Tibial nerve (tissue), 4 donors: Measurements from ENCODE around the gene BRME1. TPM values are rescaled to one million over a fixed set of nuclear protein-coding genes. Genes with fewer than 3 reads are reported as not detected.

ENCODE experiments used
- DNase-seq, 2 donors: peaks; one replicate each; pipeline ENCODE4 v3.0.0-alpha.2; 2019; ENCODE audit warnings: low spot score in 2 of 2
- H3K27ac ChIP-seq, 4 donors: fragments of 200-600 bp; sonication (generic) in 3 of 4; one replicate each; pipeline ENCODE4 v1.5.1; 2017 to 2019; ENCODE audit warnings: mild to moderate bottlenecking in 1 of 4
- H3K27me3 ChIP-seq, 2 donors: fragments of 200-600 bp; sonication (generic) in 1 of 2; one replicate each; pipeline versions ENCODE4 v1.5.1 to v1.6.0; 2017 to 2019
- H3K36me3 ChIP-seq, 3 donors: fragments of 200-600 bp; sonication (generic); one replicate each; pipeline ENCODE4 v1.5.1; 2018 to 2019
- H3K4me1 ChIP-seq, 4 donors: fragments of 200-600 bp; sonication (generic) in 3 of 4; one replicate each; pipeline ENCODE4 v1.5.1; 2017 to 2019
- H3K4me3 ChIP-seq, 4 donors: fragments of 200-600 bp; sonication (generic) in 3 of 4; one replicate each; pipeline ENCODE4 v1.5.1; 2017 to 2019; ENCODE audit warnings: mild to moderate bottlenecking in 1 of 4, moderate library complexity in 1 of 4
- H3K9me3 ChIP-seq, 4 donors: fragments of 200-600 bp; sonication (generic) in 3 of 4; one replicate each; pipeline ENCODE4 v1.5.1; 2017 to 2019
- CTCF ChIP-seq, 5 experiments: fragments of 200-600 bp in 3 of 5; fragments of 450-650 bp in 2 of 5; sonication (generic) in 3 of 5; IDR thresholded peaks; one replicate each; pipeline ENCODE4 v1.5.1; 2016 to 2019; ENCODE audit warnings: antibody characterized with exemption in 5 of 5, mild to moderate bottlenecking in 3 of 5, moderate library complexity in 2 of 5
- EP300 ChIP-seq, 2 donors: sonication (generic); formaldehyde crosslinking; IDR thresholded peaks; one replicate each; pipeline ENCODE4 v1.6.1; 2017; ENCODE audit warnings: antibody characterized with exemption in 2 of 2, mild to moderate bottlenecking in 1 of 2
- POLR2A ChIP-seq, 2 donors: fragments of 450-650 bp; IDR thresholded peaks; one replicate each; pipeline ENCODE4 v1.6.1; 2017; ENCODE audit warnings: antibody characterized with exemption in 2 of 2, mild to moderate bottlenecking in 2 of 2, moderate library complexity in 2 of 2
- WGBS, 2 donors: methylation state at CpG; one replicate each; pipeline ENCODE4 v1.1.5; 2018; 5-methylcytosine and 5-hydroxymethylcytosine counted together
- total RNA-seq, 4 donors: library from RNA; depleted of rRNA; stranded (reverse); fragments of >200 nt; gene quantifications; one replicate each; pipeline ENCODE4 v1.1.0, GENCODE V29; 2016

The BRME1 gene
- total RNA-seq, 4 donors from 2014 or later, result 1.5 to 3.3 (median 3.0) TPM; not detected in 1

DNA sequence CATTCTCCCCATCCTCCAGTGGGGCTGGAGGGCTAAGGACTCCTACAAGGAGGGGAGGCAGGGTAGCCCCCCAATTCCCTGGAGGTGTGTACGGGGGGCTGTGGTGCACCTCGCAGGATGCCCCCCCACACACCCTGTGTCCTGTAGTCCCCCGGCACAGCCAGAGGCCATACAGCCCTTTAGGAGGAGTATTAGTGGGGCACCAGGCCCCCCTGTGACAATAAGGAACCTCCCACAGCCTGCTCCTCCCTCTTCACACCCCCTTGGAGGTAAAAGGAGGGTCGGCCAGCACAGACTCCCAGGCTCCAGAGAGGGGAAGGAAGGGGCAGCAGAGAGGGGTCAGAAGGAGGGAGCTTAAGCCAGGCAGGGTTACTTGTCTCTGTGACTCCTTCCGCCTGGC, 29.1 kb downstream of the BRME1 start, which contains the start of gene NANOS3:
Gene NANOS3, plus strand, starts transcription at position 301 of the 400 bp plus-strand sequence. CDS start 115 bp downstream, outside the sequence.
- no peak for TF ChIP-seq EP300 (IDR thresholded peaks at IDR 0.05)
- no peak for TF ChIP-seq POLR2A (IDR thresholded peaks at IDR 0.05)
- TF ChIP-seq CTCF (IDR thresholded peaks at IDR 0.05), result no peak
- H3K4me3 ChIP-seq, result no peak within 1 kb of the TSS
- H3K4me1 ChIP-seq, result peaks cover 4 to 45% (median 29%) of the 10 kb centered on the region in 4 donors
- no peak within 1 kb of the TSS for H3K27ac ChIP-seq
- DNase-seq, result no peak
- no peaks in the 10 kb centered on the region for H3K9me3 ChIP-seq
- no peaks in the 10 kb centered on the region for H3K36me3 ChIP-seq
- peaks cover 0 to 18% of the 10 kb centered on the region in 2 donors for H3K27me3 ChIP-seq
- 61 to 67% methylated on average over 3 to 4 of the region's 5 CpGs for WGBS, 2 donors

GRCh38 chr19:13875824-13876223, 30.1 kb downstream of the BRME1 start:
- peaks cover 0 to 18% of the 10 kb centered on the region in 2 donors for H3K27me3 ChIP-seq
- H3K9me3 ChIP-seq, result no peaks in the 10 kb centered on the region
- 88 to 92% methylated on average over 5 of the region's 5 CpGs for WGBS, 2 donors
- peaks cover 4 to 35% (median 19%) of the 10 kb centered on the region in 4 donors for H3K4me1 ChIP-seq
- no peak overlapping the region for H3K27ac ChIP-seq
- no peak overlapping the region for H3K4me3 ChIP-seq
- TF ChIP-seq CTCF (IDR thresholded peaks at IDR 0.05) (no peak), EP300 (IDR thresholded peaks at IDR 0.05) (no peak), POLR2A (IDR thresholded peaks at IDR 0.05) (no peak)
- no peaks in the 10 kb centered on the region for H3K36me3 ChIP-seq
- DNase-seq, result no peak

GRCh38 chr19:13873834-13874515, 31.9 kb downstream of the BRME1 start:
- H3K4me1 ChIP-seq, result peaks cover 0 to 18% (median 8%) of the 10 kb centered on the region in 4 donors
- H3K36me3 ChIP-seq, result no peaks in the 10 kb centered on the region
- TF ChIP-seq EP300 (IDR thresholded peaks at IDR 0.05), result no peak
- no peak for TF ChIP-seq CTCF (IDR thresholded peaks at IDR 0.05)
- TF ChIP-seq POLR2A (IDR thresholded peaks at IDR 0.05), result no peak
- H3K9me3 ChIP-seq, result no peaks in the 10 kb centered on the region
- H3K27ac ChIP-seq, result no peak overlapping the region
- no peak for DNase-seq
- WGBS, 2 donors, result 52 to 54% methylated on average over 35 of the region's 35 CpGs
- H3K27me3 ChIP-seq, result peaks cover 0 to 18% of the 10 kb centered on the region in 2 donors
- H3K4me3 ChIP-seq, result no peak overlapping the region

GRCh38 chr19:13872695-13873389, 33.1 kb downstream of the BRME1 start:
- H3K4me1 ChIP-seq, result peaks cover 0 to 18% (median 8%) of the 10 kb centered on the region in 4 donors
- H3K27me3 ChIP-seq, result peaks cover 0 to 18% of the 10 kb centered on the region in 2 donors
- no peak for DNase-seq
- no peaks in the 10 kb centered on the region for H3K9me3 ChIP-seq
- TF ChIP-seq CTCF (IDR thresholded peaks at IDR 0.05) (no peak), EP300 (IDR thresholded peaks at IDR 0.05) (no peak), POLR2A (IDR thresholded peaks at IDR 0.05) (no peak)
- H3K4me3 ChIP-seq, result peak overlapping the region; percentile 11 to 43 (median 32)
- peak overlapping the region in 1 of 4 donors; percentile 25 for H3K27ac ChIP-seq
- 3 to 5% methylated on average over 31 to 33 of the region's 45 CpGs for WGBS, 2 donors
- no peaks in the 10 kb centered on the region for H3K36me3 ChIP-seq

DNA sequence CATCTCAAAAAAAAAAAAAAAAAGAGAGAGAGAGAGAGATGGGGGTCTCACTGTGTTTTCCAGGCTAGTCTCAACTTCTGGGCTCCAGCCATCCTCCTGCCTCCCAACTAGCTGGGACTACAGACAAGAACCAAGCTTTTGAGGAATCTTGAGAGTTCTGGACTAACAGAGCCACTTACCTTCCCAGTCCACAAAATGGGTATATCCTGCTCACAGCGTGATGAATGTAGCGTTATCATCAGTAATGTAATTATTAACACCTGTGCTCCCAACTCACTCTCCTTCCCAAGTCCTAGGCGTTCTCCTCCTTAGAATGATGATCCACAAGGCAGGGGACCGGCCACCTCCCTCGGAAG, 33.6 kb downstream of the BRME1 start:
- Histone ChIP-seq H3K9me3 (no peaks in the 10 kb centered on the region), H3K36me3 (no peaks in the 10 kb centered on the region), H3K27ac (peak overlapping the region in 1 of 4 donors; percentile 25), H3K27me3 (peaks cover 0 to 14% of the 10 kb centered on the region in 2 donors), H3K4me1 (peaks cover 0 to 18% (median 8%) of the 10 kb centered on the region in 4 donors), H3K4me3 (peak overlapping the region in 2 of 4 donors; percentile 33 to 43)
- no peak for DNase-seq
- 33 to 53% methylated on average over 5 of the region's 5 CpGs for WGBS, 2 donors
- TF ChIP-seq POLR2A (IDR thresholded peaks at IDR 0.05) (no peak), EP300 (IDR thresholded peaks at IDR 0.05) (no peak), CTCF (IDR thresholded peaks at IDR 0.05) (no peak)
